Pons (tissue), 1 donor: Measurements from ENCODE around the gene RSBN1.
"Not testable (repeated sequence)": the region's sequence is repeated elsewhere in the genome, so short reads cannot be mapped to it uniquely, and the experiment has no call there.

Experiments
- DNase-seq: peaks from one replicate; pipeline ENCODE4 v3.0.0-alpha.2; 2016; ENCODE audit warnings: low spot score

The RSBN1 gene

GRCh38 chr1:113742515-113742914 lies 69.8 kb downstream of the RSBN1 start:
- no peak for DNase-seq

- DNase-seq: no peak
Observed at GRCh38 chr1:113734357-113735055, 77.8 kb downstream of the RSBN1 start.

DNA sequence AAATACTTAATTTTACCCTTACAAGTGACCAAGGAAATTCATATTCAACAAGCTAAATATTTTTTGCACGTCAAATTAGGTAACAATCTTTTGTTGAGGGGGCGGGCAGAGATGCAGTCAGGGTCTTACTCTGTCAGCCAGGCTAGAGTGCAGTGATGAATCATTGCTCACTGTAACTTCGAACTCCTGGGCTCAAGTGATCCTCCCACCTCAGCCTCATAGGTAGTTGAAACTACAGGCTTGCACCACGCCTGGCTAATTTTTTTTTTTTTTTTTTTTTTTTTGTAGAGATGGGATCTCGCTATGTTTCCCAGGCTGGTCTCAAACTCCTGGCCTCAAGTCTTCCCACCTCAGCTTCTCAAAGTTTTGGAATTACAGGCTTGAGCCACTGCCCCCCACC lies 79.5 kb downstream of the RSBN1 start:
- DNase-seq: no peak

DNA sequence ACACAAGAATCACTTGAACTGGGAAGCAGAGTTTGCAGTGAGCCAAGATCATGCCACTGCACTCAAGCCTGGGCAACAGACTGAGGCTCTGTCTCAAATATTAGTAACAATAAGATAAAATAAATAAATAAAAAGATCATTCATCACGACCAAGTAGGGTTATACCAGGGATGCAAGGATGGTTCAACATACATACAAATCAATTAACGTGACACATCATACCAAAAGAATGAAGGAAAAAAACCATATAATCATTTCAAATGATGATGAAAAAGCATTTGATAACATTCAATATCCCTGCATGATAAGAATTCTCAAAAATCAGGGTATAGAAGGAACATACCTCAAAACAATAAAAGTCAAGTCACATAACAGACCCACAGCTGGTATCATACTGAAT lies 91.3 kb downstream of the RSBN1 start:
- DNase-seq: no peak

- not testable (repeated sequence) for DNase-seq
Observed at GRCh38 chr1:113718621-113719020, 93.7 kb downstream of the RSBN1 start.

DNA sequence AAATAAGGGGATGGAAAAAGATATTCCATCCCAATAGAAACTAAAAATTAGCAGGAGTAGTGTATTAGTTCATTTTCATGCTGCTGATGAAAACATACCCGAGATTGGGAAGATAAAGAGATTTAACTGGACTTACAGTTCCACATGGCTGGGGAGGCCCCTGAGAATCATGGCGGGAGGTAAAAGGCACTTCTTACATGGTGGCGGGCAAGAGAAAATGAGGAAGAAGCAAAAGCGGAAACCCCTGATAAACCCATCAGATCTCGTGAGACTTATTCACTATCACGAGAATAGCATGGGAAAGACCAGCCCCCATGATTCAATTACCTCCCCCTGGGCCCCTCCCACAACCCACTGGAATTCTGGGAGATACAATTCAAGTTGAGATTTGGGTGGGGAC lies 94.8 kb downstream of the RSBN1 start:
- DNase-seq: not testable (repeated sequence)

DNA sequence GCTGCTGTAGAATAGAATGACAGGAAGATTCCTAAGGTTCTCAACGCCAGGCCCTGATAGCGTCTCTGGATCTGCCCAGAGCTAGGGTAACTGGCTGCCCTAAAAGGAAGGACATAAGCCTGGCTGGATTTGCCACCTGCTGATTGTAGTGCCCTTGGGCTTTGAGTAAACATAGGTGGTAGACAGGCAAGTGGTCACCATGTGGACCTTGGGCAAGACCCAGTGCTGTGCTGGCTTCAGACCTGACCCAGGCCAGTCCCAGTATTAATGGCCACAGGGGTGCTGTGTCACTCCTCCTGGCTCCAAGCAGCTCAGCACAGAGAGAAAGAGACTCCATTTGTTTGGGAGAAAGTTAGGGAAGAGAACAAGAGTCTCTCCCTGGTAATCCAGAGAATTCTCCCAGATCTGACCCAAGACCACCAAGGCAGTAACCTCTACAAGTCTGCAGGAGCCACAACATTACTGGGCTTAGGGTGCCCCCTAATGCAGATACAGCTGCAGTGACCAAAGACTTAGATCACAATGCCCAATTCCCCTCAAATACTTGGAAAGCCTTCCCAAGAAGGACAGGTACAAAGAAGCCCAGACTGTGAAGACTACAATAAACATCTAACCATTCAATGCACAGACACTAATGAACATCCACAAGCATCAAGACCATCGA lies 97.5 kb downstream of the RSBN1 start:
- no peak for DNase-seq
